Measurements from ENCODE around the gene RALGAPA1.

The RALGAPA1 gene

DNA sequence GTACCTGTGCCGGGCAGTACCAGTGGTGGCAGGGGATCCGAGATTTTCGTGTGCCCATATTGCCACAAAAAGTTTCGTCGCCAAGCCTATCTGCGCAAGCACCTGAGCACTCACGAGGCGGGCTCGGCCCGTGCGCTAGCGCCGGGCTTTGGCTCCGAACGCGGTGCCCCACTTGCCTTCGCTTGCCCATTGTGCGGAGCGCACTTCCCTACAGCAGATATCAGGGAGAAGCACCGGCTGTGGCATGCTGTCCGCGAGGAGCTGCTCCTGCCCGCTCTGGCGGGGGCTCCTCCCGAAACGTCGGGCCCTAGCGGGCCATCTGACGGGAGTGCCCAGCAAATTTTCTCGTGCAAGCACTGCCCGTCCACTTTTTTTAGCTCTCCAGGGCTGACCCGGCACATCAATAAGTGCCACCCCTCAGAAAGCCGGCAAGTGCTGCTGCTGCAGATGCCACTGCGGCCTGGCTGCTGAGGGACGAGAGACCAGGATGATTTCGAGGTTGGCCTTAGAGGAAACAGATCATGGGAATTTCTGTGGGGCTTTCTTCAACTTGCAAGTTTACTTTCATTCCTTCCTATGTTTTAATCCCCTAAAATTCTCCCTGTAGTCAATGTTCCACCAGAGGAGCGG, 273.5 kb downstream of the RALGAPA1 start:
- peak; percentile 21 for DNase-seq (ENCODE audit: low spot score)

DNA sequence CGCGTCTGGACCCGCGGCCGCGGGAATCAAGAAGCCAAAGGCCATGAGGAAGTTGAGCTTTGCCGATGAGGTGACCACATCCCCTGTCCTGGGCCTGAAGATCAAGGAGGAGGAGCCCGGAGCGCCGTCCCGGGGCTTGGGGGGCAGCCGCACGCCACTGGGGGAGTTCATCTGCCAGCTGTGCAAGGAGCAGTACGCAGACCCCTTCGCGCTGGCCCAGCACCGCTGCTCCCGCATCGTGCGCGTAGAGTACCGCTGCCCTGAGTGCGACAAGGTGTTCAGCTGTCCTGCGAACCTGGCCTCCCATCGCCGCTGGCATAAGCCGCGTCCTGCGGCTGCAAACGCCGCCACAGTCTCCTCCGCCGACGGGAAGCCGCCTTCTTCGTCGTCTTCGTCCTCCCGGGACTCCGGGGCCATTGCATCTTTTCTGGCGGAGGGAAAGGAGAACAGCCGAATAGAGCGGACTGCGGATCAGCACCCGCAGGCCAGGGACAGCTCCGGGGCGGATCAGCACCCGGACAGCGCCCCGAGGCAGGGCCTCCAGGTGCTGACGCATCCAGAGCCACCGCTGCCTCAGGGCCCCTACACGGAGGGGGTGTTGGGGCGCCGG, 274.1 kb downstream of the RALGAPA1 start:
- peak; percentile 57 for DNase-seq (ENCODE audit: low spot score)

DNA sequence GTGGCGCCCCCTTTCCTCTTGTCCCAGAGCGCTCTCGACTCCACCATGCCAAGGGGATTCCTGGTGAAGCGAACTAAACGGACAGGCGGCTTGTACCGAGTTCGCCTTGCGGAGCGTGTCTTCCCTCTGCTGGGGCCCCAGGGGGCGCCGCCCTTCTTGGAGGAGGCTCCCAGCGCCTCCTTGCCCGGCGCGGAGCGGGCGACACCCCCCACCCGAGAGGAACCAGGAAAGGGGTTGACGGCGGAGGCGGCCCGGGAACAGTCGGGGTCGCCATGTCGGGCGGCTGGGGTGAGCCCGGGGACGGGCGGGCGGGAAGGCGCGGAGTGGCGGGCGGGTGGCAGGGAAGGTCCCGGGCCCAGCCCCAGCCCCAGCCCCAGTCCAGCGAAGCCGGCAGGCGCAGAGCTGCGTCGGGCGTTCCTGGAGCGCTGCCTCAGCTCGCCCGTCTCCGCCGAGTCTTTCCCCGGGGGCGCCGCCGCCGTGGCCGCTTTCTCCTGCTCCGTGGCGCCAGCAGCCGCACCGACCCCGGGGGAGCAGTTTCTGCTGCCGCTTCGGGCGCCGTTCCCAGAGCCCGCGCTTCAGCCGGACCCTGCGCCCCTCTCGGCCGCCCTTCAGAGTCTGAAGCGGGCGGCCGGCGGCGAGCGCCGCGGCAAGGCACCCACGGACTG, 274.8 kb downstream of the RALGAPA1 start:
- DNase-seq (ENCODE audit: low spot score) = no peak

DNA sequence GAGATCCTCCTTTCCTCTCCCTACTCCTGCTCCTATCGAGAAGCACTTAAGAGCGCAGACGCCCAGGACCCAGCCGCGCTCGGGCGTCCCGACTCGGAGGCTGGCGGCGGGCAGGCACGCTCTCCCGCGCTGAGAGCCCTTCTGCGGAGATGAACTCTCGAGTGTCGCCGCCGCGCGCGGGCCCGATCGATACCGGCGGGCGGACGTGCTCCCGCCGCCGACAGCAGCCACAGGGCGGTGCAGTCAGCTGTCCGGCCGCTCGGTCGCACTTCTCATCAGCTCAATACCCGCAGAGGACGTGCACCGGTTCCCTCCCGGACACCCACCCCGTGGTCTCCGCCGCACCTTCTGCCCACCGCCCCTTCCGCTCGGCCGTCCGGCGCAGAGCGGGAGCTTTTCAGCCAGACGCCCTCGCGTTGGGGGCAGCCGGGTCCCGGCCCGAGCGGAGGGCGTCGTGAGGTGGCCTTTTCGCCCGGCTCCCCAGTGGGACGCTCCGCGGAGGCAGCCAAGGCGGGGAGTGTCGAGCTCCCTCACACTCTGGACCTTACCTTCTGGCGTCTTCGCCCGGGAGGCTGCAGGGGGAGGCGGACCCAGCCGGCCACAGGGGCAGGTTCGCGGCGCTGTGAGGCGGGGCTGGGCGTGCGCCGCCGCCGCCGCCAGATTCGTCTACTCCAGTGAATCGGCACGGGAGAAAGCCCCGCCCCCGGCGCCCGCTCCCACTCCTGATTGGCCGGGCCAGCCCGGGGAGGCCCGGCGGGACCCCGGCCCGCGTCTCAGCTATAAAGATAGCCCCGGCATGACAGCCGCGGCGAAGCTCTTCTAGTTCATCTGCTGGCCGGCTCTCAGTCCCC, 275.5 kb downstream of the RALGAPA1 start, which contains the start of gene INSM2:
TSS of gene INSM2 (plus strand) at position 808 of the 851 bp plus-strand sequence. CDS start 89 bp downstream, outside the sequence.
- DNase-seq (ENCODE audit: low spot score) = peak; percentile 96

DNA sequence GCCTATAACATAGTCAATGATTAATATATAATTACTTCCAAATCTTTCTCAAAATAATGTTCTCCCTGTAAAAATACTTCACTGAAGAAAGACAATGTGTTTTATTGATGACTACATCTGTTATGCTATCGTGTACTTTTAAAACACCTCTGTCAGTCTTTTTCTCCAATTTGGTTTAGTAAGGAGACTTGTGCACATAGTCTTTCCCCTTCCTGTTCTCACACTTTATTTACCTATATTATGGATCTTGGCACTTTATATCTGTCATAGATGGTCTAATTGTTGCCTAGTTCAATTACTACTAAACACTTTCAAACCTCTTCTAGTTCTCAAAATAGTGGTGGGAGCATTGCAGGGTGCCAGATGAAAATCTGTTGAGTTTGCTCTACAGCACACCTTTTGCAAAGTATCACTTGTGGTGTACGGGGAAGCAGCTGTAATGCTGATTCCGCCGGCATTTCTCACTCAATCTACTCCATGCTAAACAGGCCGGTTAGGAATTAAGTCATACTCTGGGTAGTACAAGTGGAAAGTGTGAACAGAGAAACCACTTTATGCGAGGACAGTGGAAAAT, 276.2 kb downstream of the RALGAPA1 start:
- DNase-seq (ENCODE audit: low spot score) = no peak

DNA sequence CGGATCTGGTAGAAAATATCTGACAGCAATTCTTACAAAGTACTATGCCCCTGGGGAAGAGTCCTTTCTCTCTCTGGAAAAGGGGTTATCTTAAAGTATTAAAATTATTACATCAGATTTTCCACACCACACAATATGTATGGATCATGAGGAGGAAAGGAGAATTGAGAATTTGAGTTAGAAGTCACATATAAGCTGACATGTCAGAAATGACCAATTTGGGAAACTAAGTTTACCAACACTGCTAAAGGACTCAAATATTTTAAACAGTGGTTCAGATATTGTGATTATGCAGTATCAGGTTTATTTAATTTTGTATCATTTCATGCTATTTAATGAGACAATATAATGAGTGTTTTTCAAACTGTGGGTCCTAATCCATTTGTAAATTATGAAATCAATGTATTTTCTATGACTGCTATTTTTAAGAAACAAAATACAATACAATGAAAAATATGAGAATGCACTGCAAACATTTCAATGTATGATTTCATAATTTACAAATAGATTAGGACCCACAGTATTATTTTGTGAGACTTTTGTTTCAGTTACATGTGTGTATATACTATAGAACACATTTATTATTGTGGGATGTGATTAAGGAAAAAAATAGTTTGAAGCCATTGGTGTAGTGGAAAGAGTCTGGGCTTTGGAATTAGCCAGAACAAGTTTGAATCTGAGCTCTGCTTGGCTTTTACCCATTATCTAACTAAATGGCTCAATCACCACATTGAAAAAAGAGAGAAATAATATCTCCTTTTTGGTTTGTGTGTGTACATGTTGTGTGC, 276.9 kb downstream of the RALGAPA1 start:
- DNase-seq (ENCODE audit: low spot score) = no peak

GRCh38 chr14:35526962-35527361, 282.1 kb downstream of the RALGAPA1 start:
- no peak for DNase-seq (ENCODE audit: low spot score)

DNA sequence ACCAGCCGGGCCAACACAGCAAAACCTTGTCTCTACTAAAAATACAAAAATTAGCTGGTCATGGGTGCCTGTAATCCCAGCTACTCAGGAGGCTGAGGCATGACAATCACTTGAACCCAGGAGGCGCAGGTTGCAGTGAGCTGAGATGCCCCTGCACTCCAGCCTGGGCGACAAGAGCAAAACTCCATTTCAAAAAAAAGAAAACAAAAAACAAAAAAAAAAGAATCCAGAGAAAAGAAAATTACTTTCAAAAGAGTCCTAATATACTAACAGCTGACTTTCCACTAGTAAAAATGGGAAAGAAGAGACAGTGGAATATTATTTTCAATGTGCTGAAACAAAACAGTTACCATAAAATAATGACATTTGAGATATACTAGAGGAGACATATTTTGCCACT, 283.4 kb downstream of the RALGAPA1 start:
- no peak for DNase-seq (ENCODE audit: low spot score)

DNA sequence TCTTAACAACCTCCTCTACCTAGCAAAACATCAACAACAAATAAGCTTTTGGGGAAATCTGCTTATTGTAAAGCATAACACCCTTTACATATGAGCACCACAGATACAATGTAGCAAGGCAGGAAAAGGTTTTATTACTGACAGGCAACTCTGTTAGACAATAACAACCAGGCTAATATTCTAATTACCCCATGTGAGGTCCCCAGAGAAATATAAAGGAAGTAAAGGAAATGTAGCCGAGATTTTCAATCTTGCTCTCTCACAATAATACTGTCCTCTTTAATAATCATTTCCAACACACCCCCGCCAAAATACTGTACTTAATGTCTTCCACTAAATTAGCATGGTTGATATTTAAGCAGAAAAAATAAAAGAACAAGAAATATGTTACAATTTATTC, 289.1 kb downstream of the RALGAPA1 start:
- DNase-seq (ENCODE audit: low spot score) = no peak

GRCh38 chr14:35515916-35516315, 293.2 kb downstream of the RALGAPA1 start:
- DNase-seq (ENCODE audit: low spot score) = no peak

GRCh38 chr14:35512765-35513164, 296.3 kb downstream of the RALGAPA1 start:
- DNase-seq (ENCODE audit: low spot score) = no peak

DNA sequence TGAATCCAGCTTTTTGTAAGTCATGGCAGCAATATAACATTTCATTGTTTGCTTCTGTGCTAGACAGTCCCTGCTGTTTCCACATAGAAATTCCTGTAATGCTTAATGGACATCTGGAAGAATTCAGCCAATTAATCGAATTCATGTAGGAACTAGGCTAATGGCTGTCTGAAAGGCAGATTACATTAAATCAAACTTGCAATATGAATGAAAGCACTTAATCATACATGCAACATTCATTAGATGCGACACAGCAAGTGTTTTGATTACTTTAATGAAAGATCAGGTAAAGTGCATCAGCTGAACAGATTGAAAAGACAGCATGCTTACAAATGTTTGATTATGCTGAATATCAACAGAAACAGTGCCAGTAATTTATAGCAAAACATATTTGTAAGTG, 299.2 kb downstream of the RALGAPA1 start:
- no peak for DNase-seq (ENCODE audit: low spot score)

DNA sequence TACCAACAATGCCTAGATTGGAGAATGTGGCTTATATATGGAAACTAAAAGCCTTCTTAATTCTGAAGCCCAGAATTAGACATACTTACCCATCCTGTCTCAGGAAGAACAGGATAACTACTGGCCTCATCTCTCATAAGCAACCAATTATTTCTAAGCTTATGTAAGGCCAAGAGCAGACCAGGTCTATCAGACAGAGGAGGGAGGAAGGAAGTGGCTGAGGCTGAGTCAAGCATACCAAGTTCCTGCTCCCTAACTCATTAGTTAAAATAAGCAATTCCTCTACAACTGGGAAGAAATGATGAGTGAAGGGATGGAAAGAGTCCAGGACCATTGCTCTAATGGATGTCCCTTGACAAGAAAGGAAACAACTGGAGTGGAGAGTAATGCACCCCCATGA, 302.2 kb downstream of the RALGAPA1 start:
- DNase-seq (ENCODE audit: low spot score) = no peak

DNA sequence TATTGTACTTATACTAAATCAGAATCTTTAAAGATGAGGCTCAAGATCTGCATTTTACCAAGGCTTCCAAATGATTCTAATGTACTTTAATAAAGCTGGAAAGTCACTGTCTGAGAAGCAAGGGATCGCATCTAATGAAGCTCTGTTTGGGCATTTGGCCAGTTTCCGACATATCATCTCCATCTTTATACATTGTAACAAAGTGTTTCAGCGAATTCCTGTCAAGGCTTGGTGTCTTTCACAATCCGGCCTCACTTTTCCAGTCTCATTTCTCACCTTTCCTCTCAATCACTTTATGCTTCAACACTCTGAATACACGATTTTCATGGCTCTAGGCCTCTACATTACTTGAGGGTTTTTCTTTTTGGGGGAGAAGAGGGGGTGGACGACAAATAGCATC, 302.6 kb downstream of the RALGAPA1 start:
- no peak for DNase-seq (ENCODE audit: low spot score)

DNA sequence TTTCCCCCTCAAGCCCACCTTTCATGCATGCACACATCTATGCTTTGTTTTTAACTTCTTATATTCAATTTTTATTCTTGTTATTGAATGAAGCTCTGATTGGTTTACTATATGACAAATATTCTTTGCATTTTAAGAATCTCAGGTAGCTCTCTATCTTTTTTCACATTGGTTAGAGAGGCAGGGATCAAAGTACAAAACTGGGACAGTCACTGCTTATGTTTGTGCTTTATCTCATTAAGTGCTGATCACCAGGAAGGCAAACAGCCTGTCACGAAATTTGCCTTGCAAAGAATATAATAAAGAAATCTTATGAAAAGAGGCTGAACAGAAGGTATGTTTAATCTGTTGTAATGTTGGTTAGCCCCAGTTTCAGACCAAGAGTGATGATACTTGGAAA, 304.8 kb downstream of the RALGAPA1 start:
- DNase-seq (ENCODE audit: low spot score) = no peak

- DNase-seq (ENCODE audit: low spot score) = peak; percentile 32
Observed at GRCh38 chr14:35503646-35504045, 305.4 kb downstream of the RALGAPA1 start.

DNA sequence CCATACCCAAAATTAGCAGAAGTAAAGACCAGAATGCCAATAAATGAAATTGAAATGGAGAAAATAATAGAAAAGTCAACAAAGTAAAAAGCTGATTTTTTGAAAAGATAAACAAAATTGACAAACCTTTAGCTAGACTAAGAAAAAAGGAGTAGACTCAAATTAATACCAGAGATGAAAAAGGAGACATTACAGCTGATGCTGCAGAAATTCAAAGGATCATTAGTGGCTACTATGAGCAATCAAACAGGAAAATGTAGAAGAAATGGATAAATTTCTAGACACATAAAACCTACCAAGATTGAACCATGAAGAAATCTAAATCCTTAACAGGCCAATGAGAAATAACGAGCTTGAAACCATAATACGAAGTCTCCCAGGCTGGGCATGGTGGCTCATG, 309.9 kb downstream of the RALGAPA1 start:
- no peak for DNase-seq (ENCODE audit: low spot score)

GRCh38 chr14:35495278-35495677, 313.8 kb downstream of the RALGAPA1 start:
- no peak for DNase-seq (ENCODE audit: low spot score)

- DNase-seq (ENCODE audit: low spot score) = no peak
Observed at GRCh38 chr14:35492569-35493014, 316.5 kb downstream of the RALGAPA1 start.

Measured in D341Med (cell line).